Measurements from ENCODE around the gene LLGL2. TPM values are rescaled to one million over a fixed set of nuclear protein-coding genes. Genes with fewer than 3 reads are reported as not detected.

Gene LLGL2
- total RNA-seq, 1 donor: 0.09 TPM

GRCh38 chr17:75542728-75543336 lies 17.3 kb downstream of the LLGL2 start:
- TF ChIP-seq CTCF (IDR thresholded peaks at IDR 0.05; ENCODE audit: insufficient read depth, low read length): no peak
- no peak for DNase-seq (ENCODE audit: low read depth)

GRCh38 chr17:75544250-75544649 lies 18.8 kb downstream of the LLGL2 start:
- H3K4me3 ChIP-seq (ENCODE audit: low read depth, low read length): no peak overlapping the region
- no peak for DNase-seq (ENCODE audit: low read depth)
- no peak for TF ChIP-seq CTCF (IDR thresholded peaks at IDR 0.05; ENCODE audit: insufficient read depth, low read length)

More at GRCh38 chr17:75542728-75543336, 17.3 kb downstream of the LLGL2 start:
- H3K4me3 ChIP-seq (ENCODE audit: low read depth, low read length): no peak overlapping the region

- no peak for DNase-seq (ENCODE audit: low read depth)
- H3K4me3 ChIP-seq (ENCODE audit: low read depth, low read length): no peak overlapping the region
- no peak for TF ChIP-seq CTCF (IDR thresholded peaks at IDR 0.05; ENCODE audit: insufficient read depth, low read length)
These were observed 20.7 kb downstream of the LLGL2 start for GRCh38 chr17:75546181-75546580.

- TF ChIP-seq CTCF (IDR thresholded peaks at IDR 0.05; ENCODE audit: insufficient read depth, low read length): no peak
These were observed 21.6 kb downstream of the LLGL2 start for GRCh38 chr17:75547091-75547490.

GRCh38 chr17:75548813-75549212 lies 23.3 kb downstream of the LLGL2 start:
- no peak overlapping the region for H3K4me3 ChIP-seq (ENCODE audit: low read depth, low read length)
- no peak for DNase-seq (ENCODE audit: low read depth)
- no peak for TF ChIP-seq CTCF (IDR thresholded peaks at IDR 0.05; ENCODE audit: insufficient read depth, low read length)

More at GRCh38 chr17:75547091-75547490, 21.6 kb downstream of the LLGL2 start:
- no peak overlapping the region for H3K4me3 ChIP-seq (ENCODE audit: low read depth, low read length)
- DNase-seq (ENCODE audit: low read depth): no peak

GRCh38 chr17:75549246-75550138 lies 24.0 kb downstream of the LLGL2 start:
- DNase-seq (ENCODE audit: low read depth): no peak
- no peak overlapping the region for H3K4me3 ChIP-seq (ENCODE audit: low read depth, low read length)
- TF ChIP-seq CTCF (IDR thresholded peaks at IDR 0.05; ENCODE audit: insufficient read depth, low read length): no peak

All from fibroblast of the aortic adventitia (primary cell).